GM18517 (cell line): ENCODE data around the gene RPS5.
"Not testable (repeated sequence)": the region's sequence is repeated elsewhere in the genome, so short reads cannot be mapped to it uniquely, and the experiment has no call there.

Experiments
- ATAC-seq: cut with Tn5 transposase; IDR thresholded peaks from one replicate; pipeline ENCODE4 v1.9.1; 2021; ENCODE audit warnings: mild to moderate bottlenecking, moderate library complexity; ENCODE audit not compliant: unreplicated experiment

The RPS5 gene

GRCh38 chr19:58386576-58387337, at the start of gene RPS5:
Gene RPS5 (plus strand): TSS chr19:58387269. CDS start chr19:58388138, 869 bp downstream.
- peak; percentile 74 for ATAC-seq

DNA sequence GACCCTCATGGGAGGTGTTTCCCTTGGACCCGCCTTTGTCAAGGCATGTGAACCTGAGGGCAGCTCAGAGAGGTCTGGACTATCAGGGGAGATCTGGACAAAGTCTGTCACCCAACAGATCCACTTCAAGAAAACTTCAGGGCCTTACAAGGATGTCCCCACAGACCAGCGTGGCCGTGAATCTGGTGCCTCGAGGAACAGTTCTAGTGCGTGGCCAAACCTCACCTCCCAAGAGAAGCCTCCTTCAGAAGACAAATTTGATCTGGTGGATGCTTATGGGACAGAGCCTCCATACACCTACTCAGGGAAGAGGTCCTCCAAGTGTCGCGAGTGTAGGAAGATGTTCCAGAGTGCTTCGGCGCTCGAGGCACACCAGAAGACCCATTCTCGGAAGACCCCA, 48.7 kb upstream of the RPS5 start:
- no peak for ATAC-seq

DNA sequence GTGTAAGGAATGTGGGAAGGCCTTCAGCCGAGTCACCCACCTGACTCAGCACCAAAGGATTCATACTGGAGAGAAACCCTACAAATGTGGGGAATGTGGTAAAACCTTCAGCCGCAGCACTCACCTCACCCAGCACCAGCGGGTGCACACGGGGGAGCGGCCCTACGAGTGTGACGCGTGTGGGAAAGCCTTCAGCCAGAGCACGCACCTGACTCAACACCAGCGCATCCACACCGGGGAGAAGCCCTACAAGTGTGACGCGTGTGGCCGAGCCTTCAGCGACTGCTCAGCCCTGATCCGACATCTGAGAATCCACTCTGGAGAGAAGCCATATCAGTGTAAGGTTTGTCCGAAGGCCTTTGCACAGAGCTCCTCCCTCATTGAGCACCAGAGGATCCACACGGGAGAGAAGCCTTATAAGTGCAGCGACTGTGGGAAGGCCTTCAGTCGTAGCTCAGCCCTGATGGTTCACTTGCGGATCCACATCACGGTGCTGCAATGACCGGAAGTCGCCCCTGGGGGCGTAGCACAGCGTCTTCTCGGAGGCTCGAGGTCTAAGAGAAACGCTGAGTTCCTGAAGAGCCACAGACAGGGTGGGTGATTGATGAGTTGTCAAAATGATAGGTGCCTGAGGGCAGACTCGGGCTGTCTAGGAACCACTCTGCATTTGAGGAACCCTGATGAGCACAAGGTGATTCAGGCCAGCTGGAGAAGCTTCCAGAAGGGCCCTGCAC, 48.1 kb upstream of the RPS5 start:
- ATAC-seq: no peak

DNA sequence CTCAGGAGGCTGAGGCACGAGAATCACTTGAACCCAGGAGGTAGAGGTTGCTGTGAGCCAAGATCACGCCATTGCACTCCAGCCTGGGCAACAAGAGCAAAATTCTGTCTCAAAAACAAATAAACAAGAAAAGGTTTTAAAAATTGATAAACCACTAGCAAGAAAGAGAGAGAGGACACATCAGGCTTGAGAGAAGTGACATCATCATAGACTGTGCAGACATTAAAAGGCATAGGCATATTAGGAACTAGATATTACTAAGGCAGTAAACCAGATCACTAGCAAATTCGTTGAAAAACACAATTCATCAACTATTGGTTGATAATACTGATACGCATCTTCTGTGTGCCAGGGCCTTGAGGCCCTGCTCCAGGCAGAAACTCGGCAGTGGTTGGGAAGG, 41.5 kb upstream of the RPS5 start:
- ATAC-seq: no peak

- ATAC-seq: peak; percentile 81
These were observed 39.8 kb upstream of the RPS5 start for GRCh38 chr19:58346961-58347929.

- ATAC-seq: not testable (repeated sequence)
These were observed 39.0 kb upstream of the RPS5 start for GRCh38 chr19:58348080-58348479.

DNA sequence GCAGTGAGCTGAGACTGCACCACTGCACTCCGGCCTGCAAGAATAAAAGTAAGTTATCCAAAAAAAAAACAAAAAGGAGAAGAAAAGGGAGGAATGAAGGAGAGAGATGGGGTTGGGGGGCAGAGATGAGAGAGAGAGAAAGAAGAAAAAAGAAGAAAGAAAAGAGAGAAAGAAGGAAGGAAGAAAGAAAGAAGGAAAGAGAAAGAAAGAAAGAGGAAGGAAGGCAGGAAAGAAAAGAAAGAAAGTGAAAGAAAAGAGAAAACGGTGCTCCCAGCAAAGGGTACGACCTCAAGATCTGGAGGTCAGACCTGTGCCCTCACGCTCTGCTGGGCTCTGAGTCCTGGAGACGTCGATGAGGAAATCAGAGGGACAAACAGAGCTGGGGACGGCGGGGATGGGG, 37.5 kb upstream of the RPS5 start:
- no peak for ATAC-seq

GRCh38 chr19:58350001-58350861, 36.8 kb upstream of the RPS5 start:
- ATAC-seq: no peak

DNA sequence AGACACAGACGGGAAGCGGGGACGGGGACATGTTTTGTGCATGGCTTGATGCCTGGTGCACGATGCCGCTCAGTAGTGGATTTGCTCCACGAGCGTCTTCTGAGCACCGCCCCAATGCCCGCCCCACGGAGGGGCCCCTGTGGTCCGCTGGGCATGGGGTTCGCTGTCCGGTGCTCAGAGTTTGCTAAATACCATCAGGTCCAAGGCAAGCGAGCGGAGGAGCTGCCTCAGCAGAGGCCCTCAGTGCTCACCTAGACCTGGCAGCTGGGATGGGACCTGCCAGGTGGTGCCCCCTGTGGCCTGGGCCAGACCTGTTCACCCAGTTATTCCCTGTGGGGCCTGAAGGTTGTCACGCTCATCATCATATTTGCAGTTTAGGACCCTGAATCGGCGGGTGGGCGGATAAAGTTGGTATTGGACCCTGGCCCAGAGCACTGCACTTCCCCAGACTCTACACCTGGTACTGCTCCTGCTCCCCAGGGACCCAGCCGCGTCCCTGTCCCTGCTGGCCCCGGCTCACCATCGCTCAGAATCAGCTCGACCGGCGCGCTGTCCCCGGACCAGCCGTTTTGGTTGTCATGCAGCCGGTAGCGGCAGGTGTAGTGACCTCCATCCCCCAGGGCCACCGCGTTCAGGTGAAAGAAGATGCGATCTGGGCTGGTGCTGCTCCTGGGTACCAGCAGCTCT, 36.1 kb upstream of the RPS5 start:
- ATAC-seq: no peak

GRCh38 chr19:58351558-58351878, 35.6 kb upstream of the RPS5 start:
- ATAC-seq: no peak

DNA sequence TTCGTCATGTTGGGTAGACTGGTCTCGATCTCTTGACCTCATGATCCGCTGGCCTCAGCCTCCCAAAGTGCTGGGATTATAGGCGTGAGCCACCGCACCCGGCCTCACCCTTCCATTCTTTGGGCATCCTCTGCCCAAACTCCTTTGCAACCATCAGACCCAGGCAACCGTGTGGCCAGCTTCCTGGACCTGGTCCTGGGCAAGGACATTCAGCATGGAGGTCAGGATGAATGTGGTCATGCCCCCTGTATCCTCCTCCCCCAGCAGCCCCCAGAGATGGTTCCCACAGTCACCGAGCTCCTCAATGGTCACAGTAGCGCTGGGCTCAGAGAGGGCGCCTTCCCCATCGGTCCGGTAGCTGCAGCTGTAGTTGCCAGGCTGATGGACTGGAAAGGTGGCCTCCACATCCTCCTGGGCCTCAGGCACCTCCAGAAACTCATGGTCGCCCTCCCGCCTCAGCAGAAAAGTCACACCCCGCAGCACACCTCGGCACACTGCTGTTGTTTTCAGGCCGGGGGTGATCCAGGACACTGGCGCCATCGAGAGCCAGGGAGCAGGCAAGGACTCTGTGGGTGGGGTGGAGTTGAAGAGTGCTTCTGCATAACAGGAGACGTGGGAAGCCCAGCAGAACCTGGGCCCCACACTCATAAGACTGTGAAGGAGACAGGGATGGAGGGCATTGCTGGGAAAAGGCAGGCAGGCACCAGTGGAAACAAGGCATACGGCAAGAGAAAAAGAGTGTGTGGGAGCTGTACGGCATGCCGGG, 34.9 kb upstream of the RPS5 start:
- no peak for ATAC-seq

DNA sequence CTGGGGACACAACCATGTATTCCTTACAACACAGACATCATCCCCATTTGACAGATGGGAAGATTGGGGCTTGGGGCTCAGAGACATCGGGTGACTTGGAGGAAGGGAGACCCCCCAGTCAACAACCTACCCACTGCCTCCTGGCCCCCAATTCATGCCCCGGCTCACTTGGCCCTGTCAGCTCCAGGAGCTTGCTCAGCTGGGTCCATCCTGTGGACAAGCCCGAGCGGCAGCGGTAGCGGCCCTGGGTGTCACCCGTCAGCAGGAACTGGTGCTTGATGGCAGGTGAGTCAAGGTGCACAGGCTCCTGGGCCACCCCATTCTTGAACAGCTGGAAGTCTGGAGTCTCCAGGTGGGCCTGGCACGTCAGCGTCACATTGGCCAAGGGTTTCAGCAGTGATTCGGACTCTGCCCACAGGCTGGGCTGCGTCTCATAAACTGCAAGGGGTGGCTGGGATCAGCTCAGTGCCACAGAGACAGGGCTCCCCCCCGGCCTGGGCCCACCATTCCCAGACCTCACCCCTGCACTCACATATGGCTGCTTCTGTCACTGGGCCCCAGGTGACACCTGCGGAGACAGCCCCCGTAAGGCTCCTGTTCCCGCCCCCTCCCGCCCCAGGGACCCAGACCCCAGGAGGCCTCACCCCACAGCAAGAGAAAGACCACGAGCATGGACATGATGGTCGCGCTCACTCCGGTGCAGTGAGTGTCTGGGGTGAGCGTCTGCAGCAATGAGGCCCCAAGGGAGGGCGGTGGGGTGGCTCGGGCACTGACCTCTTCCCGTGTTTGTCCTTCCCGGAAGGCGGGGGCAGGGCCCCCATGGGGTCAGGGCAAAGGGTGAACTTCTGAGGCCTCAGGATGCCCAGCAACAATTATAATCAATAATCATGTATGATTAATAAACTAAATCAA, 34.1 kb upstream of the RPS5 start, which contains the start of gene A1BG:
TSS of gene A1BG (minus strand) at position 733 of the 912 bp plus-strand sequence. CDS start at position 678, 55 bp downstream.
- no peak for ATAC-seq

- ATAC-seq: no peak
These were observed 33.2 kb upstream of the RPS5 start for GRCh38 chr19:58353717-58354477.

DNA sequence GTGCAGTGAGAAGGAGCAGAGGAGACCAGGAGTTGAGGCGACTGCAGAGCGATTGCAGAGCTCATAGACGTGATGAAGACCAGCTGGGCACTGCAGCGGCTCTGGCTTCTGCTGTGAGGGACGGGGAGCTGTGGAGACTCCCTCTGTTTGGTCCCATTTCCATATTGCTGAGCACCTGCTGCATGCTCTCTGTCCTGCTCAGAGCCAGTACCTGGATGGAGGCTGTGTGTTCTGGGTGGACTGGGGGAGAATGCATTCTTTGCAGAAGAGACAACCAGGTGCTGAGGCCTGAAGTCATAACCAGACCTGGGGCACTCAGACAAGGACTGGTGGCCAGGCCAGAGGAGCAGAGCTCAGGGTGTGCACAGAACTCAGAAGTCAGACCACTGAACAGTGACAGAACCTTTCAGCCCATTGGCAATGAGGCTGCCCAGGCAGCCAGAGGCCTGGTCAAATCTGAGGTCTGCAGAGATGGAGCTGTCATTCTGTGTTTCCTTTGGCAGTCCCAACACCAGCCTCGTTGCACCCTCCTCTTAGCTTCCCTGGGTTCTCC, 32.5 kb upstream of the RPS5 start:
- ATAC-seq: no peak

DNA sequence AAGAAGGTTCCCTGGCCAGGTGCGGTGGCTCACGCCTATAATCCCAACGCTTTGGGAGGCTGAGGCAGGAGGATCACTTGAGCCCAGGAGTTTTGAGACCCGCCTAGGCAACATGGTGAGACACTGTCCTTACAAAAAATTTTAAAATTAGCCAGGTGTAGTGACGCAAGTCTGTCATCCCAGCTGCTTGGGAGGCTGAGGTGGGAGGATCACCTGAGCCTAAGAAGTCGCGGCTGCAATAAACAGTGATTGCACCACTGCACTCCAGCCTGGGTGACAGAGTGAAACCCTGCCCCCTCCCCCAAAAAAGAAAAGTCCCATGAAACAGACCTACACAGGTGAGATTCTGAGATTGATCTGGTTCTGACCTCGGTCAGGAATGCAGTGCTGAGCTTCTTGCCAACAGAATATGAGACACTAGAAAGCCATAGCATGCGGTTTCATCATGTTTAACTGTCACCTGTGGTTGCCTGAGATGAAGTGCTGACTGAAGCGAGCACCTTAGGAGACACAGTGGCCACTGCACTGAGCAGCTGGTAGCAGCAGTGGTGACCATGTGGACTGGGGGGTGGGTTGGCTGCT, 31.8 kb upstream of the RPS5 start:
- no peak for ATAC-seq

DNA sequence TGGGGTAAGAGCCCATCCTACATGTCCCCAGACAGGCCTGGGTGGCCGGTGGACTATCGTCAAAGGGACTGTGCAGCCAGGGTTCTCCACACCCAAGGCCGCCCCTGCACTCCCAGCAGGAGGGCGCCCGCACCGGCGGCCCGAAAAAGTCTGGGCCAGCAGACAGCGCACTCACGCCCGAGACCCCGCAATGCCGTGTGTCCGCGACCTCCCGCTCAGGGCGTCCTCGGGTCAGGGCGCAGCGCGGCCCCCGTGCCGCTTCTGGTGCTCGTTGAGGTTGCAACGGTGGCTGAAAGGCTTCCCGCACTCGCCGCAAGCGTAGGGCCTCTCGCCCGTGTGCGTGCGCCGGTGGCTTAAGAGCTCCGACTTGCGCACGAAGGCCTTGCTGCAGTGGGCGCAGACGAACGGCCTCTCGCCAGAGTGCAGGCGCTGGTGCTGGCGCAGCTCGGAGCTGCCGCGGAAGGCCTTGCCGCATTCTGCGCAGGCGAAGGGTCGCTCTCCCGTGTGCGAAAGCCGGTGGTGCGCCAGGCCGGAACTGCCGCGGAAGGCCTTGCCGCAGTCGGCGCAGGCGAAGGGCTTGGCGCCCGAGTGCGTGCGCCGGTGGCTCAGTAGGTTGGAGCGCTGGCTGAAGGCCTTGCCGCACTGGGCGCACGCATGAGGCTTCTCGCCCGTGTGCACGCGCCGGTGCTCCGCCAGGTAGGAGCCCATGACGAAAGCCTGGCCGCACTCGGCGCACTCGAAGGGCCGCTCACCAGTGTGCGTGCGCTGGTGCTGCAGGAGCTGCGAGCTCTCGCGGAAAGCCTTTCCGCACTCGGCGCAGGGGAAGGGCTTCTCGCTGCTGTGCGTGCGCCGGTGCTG, 30.9 kb upstream of the RPS5 start:
- no peak for ATAC-seq
